ENCODE results near the gene IFNA14.
"Not testable (repeated sequence)": the region's sequence is repeated elsewhere in the genome, so short reads cannot be mapped to it uniquely, and the experiment has no call there.

IFNA14 gene

DNA sequence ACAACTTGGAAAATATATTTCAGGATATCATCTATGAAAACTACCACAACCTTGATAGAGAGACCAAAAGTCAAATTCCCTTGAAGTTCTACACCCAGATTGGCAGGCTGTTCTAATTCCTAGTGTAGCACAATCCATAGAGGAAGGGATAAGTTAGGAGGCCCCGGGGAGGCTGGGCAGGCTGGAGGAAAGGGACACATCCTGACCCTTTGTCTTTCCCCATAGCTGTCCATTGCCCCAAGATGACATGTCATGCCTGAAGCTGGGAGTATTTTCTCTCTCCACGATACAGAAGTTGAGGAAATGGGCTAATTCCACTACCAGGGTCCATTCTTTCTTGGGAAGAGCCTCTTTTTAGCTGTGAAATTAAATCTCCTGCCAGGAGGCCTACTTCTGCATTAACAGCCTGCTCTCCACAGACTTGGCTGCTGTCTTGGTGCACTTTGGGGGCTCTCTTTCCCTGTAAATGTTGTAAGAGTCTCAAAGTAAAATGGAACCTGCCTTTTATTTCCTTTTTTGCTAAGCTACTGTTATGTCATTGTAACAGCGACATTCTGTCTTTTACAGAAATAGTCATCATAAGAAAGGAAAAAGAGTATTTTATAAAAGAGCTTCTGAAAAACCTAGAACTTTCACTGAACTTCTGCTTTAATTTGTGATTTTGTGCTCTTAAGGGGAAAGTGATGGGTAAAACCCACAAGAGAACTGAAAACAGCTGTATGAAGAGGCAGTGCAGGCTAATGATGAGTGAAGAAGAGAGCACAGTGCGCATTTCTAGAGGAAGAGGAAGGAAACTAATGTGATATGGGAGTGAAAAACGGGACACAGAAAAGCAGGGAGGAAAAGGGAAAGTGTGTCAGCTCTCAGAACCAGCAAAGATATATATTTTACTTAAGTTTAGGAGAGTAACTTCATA, 26.1 kb downstream of the IFNA14 start:
- DNase-seq (ENCODE audit: low spot score): not testable (repeated sequence)

DNA sequence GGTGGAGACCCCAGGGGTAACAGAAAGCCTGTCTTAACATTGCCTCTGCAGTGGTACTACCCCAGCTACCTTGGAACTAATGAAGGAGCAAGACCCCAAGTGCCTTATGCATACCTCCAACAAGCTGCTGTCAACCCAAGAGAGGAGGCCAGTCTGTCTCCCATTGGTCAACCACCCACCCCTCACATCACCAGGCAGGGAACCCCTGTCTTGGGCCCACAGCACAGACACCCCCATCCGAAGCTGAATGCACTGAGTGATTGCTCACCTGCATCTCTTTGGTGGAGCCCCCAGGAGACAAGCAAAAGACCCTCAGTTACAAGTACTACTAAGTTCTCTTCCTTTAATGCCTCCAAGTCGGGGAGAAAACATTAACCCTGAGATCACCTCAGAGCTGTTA, 27.6 kb downstream of the IFNA14 start:
- DNase-seq (ENCODE audit: low spot score): not testable (repeated sequence)

DNA sequence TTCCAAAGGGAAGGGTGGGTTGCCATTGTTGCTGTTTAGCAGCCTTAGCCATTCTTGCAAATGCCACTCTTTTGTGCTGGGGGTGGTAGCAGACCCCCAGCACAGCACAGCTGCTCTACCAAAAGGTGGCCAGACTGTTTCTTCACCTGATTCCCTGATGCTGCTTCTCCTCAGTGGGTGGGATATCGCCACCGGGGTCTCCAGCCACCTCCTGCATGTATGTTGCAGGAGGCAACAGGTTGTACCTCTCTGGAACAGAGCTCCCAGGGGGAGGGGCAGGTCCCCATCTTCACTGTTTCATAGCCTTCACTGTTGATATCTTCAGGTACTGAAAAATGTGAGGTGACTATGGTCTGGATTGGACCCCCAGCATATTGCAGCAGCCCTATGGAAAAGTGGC, 29.0 kb downstream of the IFNA14 start:
- not testable (repeated sequence) for DNase-seq (ENCODE audit: low spot score)

DNA sequence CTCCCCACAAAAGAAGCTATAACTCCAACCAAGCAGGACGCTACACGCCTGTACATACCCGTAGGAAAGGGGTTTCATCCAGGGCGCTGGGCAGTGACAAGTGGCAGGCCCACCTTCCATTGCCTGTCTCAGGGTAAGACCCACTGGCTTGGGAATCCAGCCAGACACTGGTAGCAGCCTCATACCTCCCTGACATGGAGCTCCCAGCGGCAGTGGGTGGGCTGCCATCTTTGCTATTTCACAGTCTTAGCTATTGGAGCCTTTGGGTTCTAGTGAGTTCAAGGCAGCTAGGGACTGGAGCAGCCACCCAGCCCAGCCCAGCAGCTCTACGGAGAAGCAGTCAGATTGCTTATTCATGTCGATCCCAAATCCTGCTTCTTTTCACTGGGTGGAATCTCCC, 29.5 kb downstream of the IFNA14 start:
- no peak for DNase-seq (ENCODE audit: low spot score)

DNA sequence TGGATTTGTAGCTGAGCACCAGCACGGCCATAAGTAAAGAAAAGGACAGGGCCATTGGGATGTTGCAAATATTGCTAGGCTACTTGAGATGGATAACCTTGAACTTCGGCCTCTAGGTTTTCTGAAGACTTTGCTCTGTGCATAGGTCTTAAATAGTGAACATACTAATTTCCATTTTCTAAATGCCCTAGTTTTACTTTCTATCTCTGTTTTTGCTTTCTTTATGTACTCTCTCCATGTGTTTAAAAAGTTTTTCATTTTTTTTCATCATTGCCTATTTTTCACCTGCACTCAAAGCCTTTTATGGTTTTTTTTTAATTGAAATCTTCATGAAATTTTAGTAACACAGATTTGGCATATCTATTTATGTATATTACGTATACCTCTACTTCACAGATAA, 32.8 kb downstream of the IFNA14 start, which contains the start of gene IFNA10:
TSS of gene IFNA10 (minus strand) at position 101 of the 400 bp plus-strand sequence. CDS start at position 55, 46 bp downstream.
- not testable (repeated sequence) for DNase-seq (ENCODE audit: low spot score)

DNA sequence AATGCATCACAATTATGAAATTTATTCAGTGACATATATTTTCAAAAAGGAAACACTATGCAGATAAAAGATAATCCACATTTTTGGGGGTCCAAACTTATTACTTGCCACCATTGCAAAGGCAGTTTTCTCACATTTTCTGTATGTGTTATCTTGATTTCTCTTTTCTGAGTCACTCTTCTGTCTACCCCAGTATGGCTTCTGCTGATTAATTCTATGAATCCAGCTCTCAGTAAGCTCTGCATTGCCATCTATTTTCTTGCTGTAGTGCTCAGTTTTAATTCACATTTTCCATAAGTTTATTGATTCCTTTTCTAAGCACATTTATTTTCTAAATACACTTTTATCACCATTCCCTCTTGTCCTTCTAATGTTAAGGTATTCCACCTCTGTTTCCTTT, 34.6 kb downstream of the IFNA14 start:
- no peak for DNase-seq (ENCODE audit: low spot score)

DNA sequence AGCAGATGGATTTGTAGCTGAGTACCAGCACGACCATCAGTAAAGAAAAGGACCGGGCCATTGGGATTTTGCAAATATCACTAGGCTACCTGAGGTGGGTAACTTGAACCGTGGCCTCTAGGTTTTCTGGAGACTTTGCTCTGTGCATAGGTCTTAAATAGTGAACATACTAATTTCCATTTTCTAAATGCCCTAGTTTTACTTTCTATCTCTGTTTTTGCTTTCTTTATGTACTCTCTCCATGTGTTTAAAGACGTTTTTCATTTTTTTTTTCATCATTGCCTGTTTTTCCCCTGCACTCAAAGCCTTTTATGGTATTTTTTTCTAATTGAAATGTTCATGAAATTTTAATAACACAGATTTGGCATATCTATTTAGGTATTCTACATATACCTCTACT, 37.7 kb downstream of the IFNA14 start, which contains the start of gene IFNA7:
TSS of gene IFNA7 (minus strand) at position 101 of the 400 bp plus-strand sequence. CDS start at position 61, 40 bp downstream.
- not testable (repeated sequence) for DNase-seq (ENCODE audit: low spot score)

DNA sequence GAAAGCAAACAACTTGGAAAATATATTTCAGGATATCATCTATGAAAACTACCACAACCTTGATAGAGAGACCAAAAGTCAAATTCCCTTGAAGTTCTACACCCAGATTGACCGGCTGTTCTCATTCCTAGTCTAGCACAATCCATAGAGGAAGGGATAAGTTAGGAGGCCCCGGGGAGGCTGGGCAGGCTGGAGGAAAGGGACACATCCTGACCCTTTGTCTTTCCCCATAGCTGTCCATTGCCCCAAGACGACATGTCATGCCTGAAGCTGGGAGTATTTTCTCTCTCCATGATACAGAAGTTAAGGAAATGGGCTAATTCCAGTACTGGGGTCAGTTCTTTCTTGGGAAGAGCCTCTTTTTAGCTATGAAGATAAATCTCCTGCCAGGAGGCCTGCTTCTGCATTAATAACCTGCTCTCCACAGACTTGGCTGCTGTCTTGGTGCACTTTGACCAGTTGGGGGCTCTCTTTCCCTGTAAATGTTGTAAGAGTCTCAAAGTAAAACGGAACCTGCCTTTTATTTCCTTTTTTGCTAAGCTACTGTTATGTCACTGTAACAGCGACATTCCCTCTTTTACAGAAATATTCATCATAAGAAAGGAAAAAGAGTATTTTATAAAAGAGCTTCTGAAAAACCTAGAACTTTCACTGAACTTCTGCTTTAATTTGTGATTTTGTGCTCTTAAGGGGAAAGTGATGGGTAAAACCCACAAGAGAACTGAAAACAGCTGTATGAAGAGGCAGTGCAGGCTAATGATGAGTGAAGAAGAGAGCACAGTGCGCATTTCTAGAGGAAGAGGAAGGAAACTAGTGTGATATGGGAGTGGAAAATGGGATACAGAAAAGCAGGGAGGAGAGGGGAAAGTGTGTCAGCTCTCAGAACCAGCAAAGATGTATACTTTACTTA, 44.7 kb downstream of the IFNA14 start:
- peak; percentile 21 for DNase-seq (ENCODE audit: low spot score)

All from Ammon's horn (tissue), 1 donor.